AG09319 (cell line): ENCODE results near the gene PTPRD.

ENCODE experiments used
- DNase-seq: peaks from one replicate; pipeline ENCODE4 v3.0.0-alpha.2; 2010; ENCODE audit warnings: low read depth; ENCODE audit errors: extremely low read depth
- TF ChIP-seq, protein P1 (sequence below): IDR thresholded peaks from 2 replicates; pipeline ENCODE4 v1.5.1; 2011; ENCODE audit warnings: low read depth, mild to moderate bottlenecking, inconsistent platforms, low read length, moderate library complexity

The PTPRD gene

GRCh38 chr9:8725635-8726034 lies 1887.2 kb downstream of the PTPRD start:
- DNase-seq, result no peak
- TF ChIP-seq, protein P1, sequence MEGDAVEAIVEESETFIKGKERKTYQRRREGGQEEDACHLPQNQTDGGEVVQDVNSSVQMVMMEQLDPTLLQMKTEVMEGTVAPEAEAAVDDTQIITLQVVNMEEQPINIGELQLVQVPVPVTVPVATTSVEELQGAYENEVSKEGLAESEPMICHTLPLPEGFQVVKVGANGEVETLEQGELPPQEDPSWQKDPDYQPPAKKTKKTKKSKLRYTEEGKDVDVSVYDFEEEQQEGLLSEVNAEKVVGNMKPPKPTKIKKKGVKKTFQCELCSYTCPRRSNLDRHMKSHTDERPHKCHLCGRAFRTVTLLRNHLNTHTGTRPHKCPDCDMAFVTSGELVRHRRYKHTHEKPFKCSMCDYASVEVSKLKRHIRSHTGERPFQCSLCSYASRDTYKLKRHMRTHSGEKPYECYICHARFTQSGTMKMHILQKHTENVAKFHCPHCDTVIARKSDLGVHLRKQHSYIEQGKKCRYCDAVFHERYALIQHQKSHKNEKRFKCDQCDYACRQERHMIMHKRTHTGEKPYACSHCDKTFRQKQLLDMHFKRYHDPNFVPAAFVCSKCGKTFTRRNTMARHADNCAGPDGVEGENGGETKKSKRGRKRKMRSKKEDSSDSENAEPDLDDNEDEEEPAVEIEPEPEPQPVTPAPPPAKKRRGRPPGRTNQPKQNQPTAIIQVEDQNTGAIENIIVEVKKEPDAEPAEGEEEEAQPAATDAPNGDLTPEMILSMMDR, result no peak

GRCh38 chr9:8724284-8725018 lies 1888.4 kb downstream of the PTPRD start:
- no peak for DNase-seq
- TF ChIP-seq, protein P1, result no peak

- TF ChIP-seq, protein P1, result no peak
- DNase-seq, result no peak
Observed at GRCh38 chr9:8723195-8723594, 1889.6 kb downstream of the PTPRD start.

DNA sequence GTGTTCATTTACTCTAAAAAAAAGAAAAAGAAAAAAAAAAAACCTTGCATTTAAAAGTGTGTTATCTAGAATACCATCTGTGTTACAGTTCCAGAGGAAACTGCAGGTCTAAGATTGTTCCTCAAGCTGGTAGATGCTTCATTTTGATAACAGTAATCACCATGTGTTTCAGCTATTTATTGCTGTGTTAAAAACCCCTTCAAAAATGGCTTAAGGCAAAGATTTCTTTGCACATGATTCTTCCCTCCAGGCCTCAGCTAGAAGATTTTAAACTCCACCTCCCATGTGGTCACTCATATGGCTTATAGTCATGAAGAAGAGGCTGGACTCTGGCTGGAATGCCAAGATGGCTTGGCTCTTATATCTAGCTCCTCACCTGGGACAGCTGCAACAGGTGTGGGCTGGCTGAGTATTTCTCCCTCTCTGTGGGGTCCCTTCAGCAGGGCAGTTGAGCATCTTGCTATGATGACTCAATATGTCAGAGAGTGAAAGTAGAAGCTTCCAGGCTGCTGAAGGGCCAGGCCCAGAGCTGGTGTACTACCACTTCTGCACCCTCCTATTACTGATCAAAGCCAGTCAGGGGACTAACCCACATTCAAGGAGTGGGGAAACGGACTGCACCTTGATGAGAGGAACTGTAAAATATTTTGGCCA lies 1892.8 kb downstream of the PTPRD start:
- DNase-seq, result no peak
- TF ChIP-seq, protein P1, result no peak

GRCh38 chr9:8718121-8718725 lies 1894.6 kb downstream of the PTPRD start:
- DNase-seq, result no peak
- TF ChIP-seq, protein P1, result no peak

GRCh38 chr9:8717146-8717545 lies 1895.7 kb downstream of the PTPRD start:
- no peak for DNase-seq
- TF ChIP-seq, protein P1, result no peak

GRCh38 chr9:8715788-8716187 lies 1897.0 kb downstream of the PTPRD start:
- TF ChIP-seq, protein P1, result no peak
- DNase-seq, result no peak
